Muscle layer of duodenum (tissue), 2 donors: ENCODE measurements around the gene CCDC157.

ENCODE experiments used
- H3K27ac ChIP-seq: one replicate; pipeline ENCODE4 v1.7.0; 2013; ENCODE audit warnings: mild to moderate bottlenecking, low read length
- H3K27me3 ChIP-seq: one replicate; pipeline ENCODE4 v1.7.0; 2013; ENCODE audit warnings: low read depth, mild to moderate bottlenecking, control low read depth, low read length
- H3K36me3 ChIP-seq, 2 donors: one replicate each; pipeline ENCODE4 v1.7.0; 2013; ENCODE audit warnings: low read length in 2 of 2, control low read depth in 1 of 2, mild to moderate bottlenecking in 1 of 2; ENCODE audit not compliant: insufficient read depth in 2 of 2, control insufficient read depth in 1 of 2
- H3K4me1 ChIP-seq, 2 donors: one replicate each; pipeline ENCODE4 v1.7.0; 2013; ENCODE audit warnings: low read length in 2 of 2, mild to moderate bottlenecking in 2 of 2, control low read depth in 1 of 2, moderate library complexity in 1 of 2; ENCODE audit not compliant: insufficient read depth in 2 of 2, control insufficient read depth in 1 of 2
- H3K4me3 ChIP-seq, 2 donors: one replicate each; pipeline ENCODE4 v1.7.0; 2013; ENCODE audit warnings: low read length in 2 of 2, low read depth in 1 of 2, mild to moderate bottlenecking in 1 of 2
- H3K9me3 ChIP-seq, 2 donors: one replicate each; pipeline ENCODE4 v1.7.0; 2013; ENCODE audit warnings: low read length in 2 of 2, control low read depth in 1 of 2, mild to moderate bottlenecking in 1 of 2; ENCODE audit not compliant: control insufficient read depth in 1 of 2
- donor health status: healthy.

Gene CCDC157

DNA sequence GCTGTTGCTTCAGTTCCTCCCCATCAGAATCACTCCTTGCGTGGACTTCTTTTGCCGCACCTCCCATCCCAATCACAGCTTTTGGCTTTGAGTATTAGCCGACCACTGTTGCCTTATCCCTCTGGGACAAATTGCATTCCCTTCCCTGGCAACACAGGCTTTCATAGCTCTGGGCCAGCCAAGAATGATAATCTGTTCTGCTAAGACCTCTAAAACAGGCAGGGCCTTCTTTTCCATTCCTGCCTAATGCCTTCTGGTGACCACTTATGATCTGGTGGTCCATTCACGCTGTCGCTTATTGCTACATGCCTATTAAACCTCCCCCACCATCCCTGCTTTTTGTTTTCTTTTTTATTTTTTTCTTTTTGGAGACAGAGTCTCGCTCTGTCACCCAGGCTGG lies 49.6 kb downstream of the CCDC157 start:
- Histone ChIP-seq H3K27me3 (no peaks in the 10 kb centered on the region), H3K27ac (no peak overlapping the region), H3K4me3 (no peak overlapping the region), H3K36me3 (peaks cover 16 to 33% of the 10 kb centered on the region in 2 donors), H3K4me1 (no peaks in the 10 kb centered on the region), H3K9me3 (no peaks in the 10 kb centered on the region)

DNA sequence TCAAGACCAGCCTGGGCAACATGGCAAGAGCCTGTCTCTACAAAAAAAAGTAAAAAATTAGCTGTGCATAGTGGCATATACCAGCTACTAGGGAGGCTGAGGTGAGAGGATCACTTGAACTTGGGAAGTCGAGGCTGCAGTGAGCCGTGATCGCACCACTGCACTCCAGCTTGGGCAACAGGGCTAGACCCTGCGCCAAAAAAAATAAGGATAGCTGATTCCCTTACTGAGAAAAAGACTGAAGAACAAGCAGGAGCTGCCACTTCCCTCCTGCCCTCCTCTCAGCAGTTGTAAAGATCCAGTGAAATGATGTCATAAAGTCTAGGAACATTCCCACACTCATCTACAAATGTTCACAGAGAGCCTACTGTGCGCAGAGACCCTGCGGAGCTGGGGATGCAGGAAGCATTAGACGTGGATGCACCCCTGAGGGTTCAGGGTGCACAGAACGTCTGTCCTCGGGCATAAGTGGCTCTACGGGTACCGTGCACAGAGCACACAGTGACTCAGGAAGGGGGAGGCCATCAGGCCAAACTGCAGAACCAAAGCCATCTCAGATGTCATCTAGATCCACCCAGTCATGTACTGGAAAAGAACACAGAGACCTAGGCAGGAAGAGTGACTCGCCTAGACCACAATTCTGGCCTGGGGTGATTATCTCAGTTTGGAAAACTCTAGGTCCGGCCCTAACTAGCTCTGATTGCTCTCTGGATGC lies 51.7 kb downstream of the CCDC157 start:
- Histone ChIP-seq H3K4me3 (no peak overlapping the region), H3K4me1 (no peaks in the 10 kb centered on the region), H3K27ac (no peak overlapping the region), H3K36me3 (peaks cover 16 to 33% of the 10 kb centered on the region in 2 donors), H3K9me3 (no peaks in the 10 kb centered on the region), H3K27me3 (no peaks in the 10 kb centered on the region)

DNA sequence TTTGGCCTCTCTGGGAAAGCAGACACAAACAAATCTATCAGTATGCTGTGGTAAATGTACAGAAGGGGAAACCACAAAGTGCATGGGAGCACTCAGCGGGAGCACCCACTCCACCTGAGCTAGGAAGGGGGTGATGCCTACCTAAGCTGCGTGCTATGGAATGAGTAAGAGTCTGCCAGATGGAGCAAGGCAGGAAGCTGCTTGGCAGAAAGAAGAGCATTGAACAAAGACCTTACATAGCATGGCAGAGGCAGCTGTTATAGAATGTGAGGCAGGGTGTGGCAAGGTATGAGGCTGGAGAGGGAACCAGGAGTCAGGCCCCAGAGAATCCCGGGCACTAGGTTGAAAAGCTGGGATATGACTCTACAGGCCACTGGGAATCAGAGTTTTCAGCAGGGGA lies 55.0 kb downstream of the CCDC157 start:
- Histone ChIP-seq H3K4me1 (peaks cover 0 to 5% of the 10 kb centered on the region in 2 donors), H3K27me3 (no peaks in the 10 kb centered on the region), H3K4me3 (no peak overlapping the region), H3K27ac (no peak overlapping the region), H3K36me3 (peaks cover 35 to 46% of the 10 kb centered on the region in 2 donors), H3K9me3 (no peaks in the 10 kb centered on the region)

DNA sequence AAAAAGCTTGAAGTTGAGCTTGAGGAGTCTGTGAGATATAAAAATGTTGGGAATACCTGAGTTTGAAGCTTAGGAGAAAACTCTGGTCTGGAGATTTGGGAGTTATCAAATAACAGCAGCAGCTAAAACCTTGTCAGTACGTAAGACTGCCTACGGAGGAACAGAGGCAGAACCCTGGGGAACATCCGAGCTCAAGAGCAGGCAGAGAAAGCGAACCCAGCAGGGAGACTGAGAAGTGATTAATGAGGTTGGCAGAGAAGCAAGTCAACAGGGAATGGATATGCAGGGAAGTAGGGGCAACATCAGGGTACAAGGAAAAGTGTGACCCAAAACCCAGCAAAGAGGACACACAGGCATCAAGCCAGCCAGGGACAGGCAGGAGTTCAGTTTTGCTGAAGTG lies 56.2 kb downstream of the CCDC157 start:
- peaks cover 0 to 6% of the 10 kb centered on the region in 2 donors for H3K4me1 ChIP-seq
- H3K36me3 ChIP-seq: peaks cover 40 to 52% of the 10 kb centered on the region in 2 donors
- H3K27me3 ChIP-seq: no peaks in the 10 kb centered on the region
- H3K27ac ChIP-seq: no peak overlapping the region
- no peak overlapping the region for H3K4me3 ChIP-seq
- H3K9me3 ChIP-seq: no peaks in the 10 kb centered on the region

DNA sequence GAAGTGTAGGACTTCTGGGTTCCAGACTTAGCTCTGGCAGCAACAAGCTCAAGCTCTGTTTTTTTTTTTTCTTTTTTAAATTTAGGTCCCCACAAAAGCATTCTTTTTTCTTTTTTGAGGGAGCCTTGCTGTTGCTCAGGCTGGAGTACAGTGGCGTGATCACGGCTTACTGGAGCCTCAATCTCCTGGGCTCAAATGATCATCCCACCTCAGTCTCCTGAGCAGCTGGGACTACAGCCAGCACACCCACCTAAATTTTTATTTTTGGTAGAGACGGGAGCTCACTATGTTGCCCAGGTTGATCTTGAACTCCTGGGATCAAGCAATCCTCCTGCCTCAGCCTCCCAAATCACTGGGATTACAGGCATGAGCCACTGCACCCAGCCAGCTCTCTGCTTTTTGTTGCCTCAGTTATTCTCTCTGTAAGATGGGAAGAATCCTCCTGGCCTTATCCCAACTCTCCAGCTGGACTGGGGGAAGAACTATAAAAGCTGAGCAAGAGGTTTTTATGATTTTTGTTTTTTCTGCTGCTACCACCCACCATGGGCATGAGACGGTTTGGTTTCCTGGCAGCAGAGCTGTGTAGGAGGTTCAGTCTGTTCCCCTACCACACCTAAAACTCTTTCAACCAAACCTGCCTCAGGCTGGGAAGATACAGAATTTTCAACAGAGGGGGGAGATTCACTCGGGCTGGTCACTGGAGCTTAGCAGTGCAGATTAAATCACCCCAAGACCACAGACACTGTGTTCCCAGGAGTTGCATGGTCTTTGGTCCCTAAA lies 57.1 kb downstream of the CCDC157 start:
- H3K36me3 ChIP-seq: peaks cover 43 to 54% of the 10 kb centered on the region in 2 donors
- H3K4me1 ChIP-seq: peaks cover 0 to 6% of the 10 kb centered on the region in 2 donors
- no peaks in the 10 kb centered on the region for H3K27me3 ChIP-seq
- H3K9me3 ChIP-seq: no peaks in the 10 kb centered on the region
- no peak overlapping the region for H3K27ac ChIP-seq
- H3K4me3 ChIP-seq: no peak overlapping the region

DNA sequence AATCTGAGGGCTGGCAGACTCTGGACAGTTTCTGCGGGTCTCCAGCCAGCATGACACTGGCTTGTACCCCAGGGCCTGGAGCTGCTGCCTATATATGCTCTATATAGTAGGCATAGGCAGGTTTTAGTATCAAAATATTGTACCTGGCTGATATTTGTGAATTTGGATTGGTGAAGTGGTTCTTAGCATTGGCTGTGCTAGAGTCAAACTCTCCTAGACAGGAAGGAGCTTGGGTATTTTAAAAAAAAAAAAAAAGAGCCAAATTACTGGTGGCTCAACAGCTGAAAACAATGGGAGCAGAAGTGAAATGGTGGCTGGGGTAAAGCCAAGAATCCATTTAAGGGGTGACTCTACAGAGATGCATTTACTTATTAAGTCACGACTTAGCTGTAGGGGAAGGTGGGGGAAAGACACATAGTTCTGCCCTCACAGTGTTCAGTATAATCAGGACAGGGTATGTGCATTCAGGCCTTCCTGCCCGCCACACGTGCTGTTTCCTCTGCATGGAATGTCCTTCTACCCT lies 57.8 kb downstream of the CCDC157 start:
- Histone ChIP-seq H3K27me3 (no peaks in the 10 kb centered on the region), H3K9me3 (no peaks in the 10 kb centered on the region), H3K4me3 (no peak overlapping the region), H3K4me1 (peaks cover 0 to 6% of the 10 kb centered on the region in 2 donors), H3K27ac (no peak overlapping the region), H3K36me3 (peaks cover 41 to 53% of the 10 kb centered on the region in 2 donors)

DNA sequence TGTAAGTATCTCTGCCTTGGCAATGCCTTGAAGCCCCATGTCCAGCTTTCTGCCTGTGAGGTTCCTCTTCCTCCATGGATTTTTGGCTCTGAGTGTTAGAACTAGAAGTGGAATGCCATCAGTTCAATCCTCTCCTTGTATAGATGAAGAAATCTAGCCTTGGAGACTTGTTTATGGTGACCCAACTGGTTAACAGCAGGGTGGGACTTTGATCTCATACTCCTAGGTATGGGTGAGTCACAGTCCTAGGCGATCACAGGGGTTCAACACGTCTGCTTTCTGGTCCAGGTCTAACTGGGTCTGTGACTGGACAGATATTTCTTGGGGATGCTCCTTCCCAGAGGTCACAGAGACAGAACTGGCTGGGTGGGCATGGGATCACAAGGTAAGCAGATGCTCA lies 59.6 kb downstream of the CCDC157 start:
- no peak overlapping the region for H3K27ac ChIP-seq
- no peaks in the 10 kb centered on the region for H3K9me3 ChIP-seq
- H3K4me1 ChIP-seq: peaks cover 0 to 19% of the 10 kb centered on the region in 2 donors
- H3K27me3 ChIP-seq: no peaks in the 10 kb centered on the region
- H3K4me3 ChIP-seq: no peak overlapping the region
- H3K36me3 ChIP-seq: peaks cover 41 to 55% of the 10 kb centered on the region in 2 donors

DNA sequence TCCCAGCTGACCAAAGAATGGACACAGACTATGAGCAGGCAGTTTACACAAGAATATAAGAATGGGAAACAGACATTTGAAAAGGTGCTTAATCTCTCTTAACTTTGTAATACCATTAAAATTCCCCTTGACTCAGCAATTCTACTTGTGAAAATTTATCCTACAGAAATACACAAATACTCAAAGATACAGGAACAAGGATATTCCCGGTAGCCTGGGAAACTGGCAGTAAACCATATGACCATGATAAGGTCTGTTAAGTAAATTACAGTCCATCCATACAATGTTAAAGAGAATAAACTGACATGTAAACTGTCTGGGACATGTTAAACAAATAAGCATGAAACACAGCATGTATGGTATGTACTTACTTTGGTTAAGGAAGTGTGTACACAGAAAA lies 60.0 kb downstream of the CCDC157 start:
- Histone ChIP-seq H3K4me1 (peaks cover 0 to 23% of the 10 kb centered on the region in 2 donors), H3K36me3 (peaks cover 41 to 55% of the 10 kb centered on the region in 2 donors)

DNA sequence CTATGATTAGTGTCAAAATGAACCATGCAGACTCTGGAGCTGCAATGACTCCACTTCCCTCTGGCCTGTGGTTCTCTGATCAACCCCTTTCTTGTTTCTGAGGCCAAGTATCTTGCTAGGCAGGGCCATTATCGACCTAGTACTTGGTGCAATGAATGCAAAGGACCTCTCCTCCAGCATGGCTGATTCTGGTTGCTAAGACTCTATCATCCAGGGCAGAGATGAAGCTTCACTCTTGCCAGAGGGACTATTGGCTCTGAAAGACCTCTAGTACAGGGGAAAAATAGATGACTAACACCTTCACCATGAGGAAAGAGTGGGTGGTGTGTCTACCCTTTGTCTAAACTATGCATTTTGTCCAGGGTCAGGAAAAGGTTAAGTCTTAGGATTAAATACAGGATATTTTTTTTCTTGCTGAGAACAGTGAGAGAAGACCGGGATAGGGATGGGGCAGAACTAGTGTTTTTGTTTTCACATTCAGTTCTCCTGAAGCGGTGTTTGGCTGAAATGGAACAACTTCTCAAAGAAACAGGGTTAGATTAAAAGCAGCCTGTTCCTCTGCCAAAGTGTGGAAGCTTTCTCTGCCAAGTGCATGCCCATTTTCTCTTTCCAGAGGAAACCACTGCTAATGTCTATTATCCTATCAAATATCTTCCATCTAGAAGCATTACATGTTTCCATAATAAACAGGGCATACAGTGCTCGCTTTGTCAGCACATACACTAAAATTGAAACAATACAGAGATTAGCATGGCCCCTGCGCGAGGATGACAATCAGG lies 63.7 kb downstream of the CCDC157 start:
- peak overlapping the region; percentile 89 for H3K27ac ChIP-seq
- no peaks in the 10 kb centered on the region for H3K27me3 ChIP-seq
- no peak overlapping the region for H3K4me3 ChIP-seq
- H3K4me1 ChIP-seq: peaks cover 19 to 42% of the 10 kb centered on the region in 2 donors
- H3K36me3 ChIP-seq: peaks cover 34 to 55% of the 10 kb centered on the region in 2 donors
- H3K9me3 ChIP-seq: no peaks in the 10 kb centered on the region

More for the DNA sequence above, 60.0 kb downstream of the CCDC157 start:
- H3K9me3 ChIP-seq: no peaks in the 10 kb centered on the region
- no peak overlapping the region for H3K4me3 ChIP-seq
- no peaks in the 10 kb centered on the region for H3K27me3 ChIP-seq
- H3K27ac ChIP-seq: no peak overlapping the region

DNA sequence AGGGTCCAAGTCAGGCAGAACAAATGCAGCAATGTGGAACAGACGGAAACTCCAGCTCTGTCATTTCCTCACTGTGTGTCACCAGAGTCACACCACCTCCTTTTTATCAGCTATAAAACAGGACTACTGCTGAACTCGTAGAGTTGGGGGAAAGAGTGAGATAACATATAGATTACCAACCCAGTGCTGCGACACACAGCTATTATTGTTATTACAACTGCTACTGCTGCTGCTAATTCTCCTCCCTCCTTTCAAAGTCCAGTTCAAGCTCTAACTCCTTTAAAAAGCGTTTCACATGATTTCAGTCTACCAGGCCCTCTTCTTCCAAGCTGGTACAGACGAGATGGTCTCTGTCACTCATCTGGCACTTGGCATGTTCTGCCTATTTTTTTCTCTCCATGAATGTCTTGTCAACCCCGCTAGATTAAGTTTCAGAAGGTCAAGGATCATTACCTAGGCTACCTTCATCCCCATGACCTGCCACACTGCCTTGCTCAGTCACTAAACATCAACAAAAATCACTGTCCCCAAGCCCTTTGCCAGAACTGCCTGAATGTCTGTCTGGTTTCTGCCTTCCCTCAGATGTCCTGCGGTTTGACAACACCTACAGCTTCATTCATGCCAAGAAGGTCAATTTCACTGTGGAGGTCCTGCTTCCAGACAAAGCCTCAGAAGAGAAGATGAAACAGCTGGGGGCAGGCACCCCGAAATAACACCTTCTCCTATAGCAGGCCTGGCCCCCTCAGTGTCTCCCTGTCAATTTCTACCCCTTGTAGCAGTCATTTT lies 65.1 kb downstream of the CCDC157 start:
- H3K9me3 ChIP-seq: no peaks in the 10 kb centered on the region
- no peaks in the 10 kb centered on the region for H3K27me3 ChIP-seq
- H3K36me3 ChIP-seq: peaks cover 21 to 41% of the 10 kb centered on the region in 2 donors
- peak overlapping the region in 1 of 2 donors; percentile 77 for H3K4me3 ChIP-seq
- H3K27ac ChIP-seq: peak overlapping the region; percentile 89
- peaks cover 22 to 40% of the 10 kb centered on the region in 2 donors for H3K4me1 ChIP-seq
